ENCODE measurements around the gene CENPB. TPM values are rescaled to one million over a fixed set of nuclear protein-coding genes. Genes with fewer than 3 reads are reported as not detected.
A peak's percentile ranks its signal among the peaks of the same experiment; 100 is the strongest.

Gene CENPB
- total RNA-seq, 2 experiments from 2014 or later = 34.8 to 39.1 TPM

GRCh38 chr20:3754276-3754630, 32.3 kb downstream of the CENPB start:
- intact Hi-C loops (cut with micrococcal nuclease; ENCODE audit: unreplicated experiment) = no loop called here
- Histone ChIP-seq H3K9me2 (ENCODE audit: insufficient read depth, low read length) (no peaks in the 10 kb centered on the region), H3K4me1 (ENCODE audit: insufficient read depth, low read length, poor library complexity, severe bottlenecking) (no peaks in the 10 kb centered on the region), H3K36me3 (ENCODE audit: insufficient read depth, low read length) (peaks cover 46% of the 10 kb centered on the region), H3K9me3 (ENCODE audit: low read length) (no peaks in the 10 kb centered on the region), H3K27ac (ENCODE audit: low read depth, low read length, poor library complexity, severe bottlenecking) (no peak overlapping the region), H2AFZ (ENCODE audit: low read length) (no peak overlapping the region), H3K4me2 (ENCODE audit: low read length) (no peak overlapping the region), H3K4me3 (ENCODE audit: low read depth, low read length, poor library complexity, severe bottlenecking) (no peak overlapping the region), H4K20me1 (ENCODE audit: insufficient read depth, low read length) (no peaks in the 10 kb centered on the region), H3K79me2 (ENCODE audit: insufficient read depth, low read depth, low read length) (no peaks in the 10 kb centered on the region)
- TF ChIP-seq, protein P1, sequence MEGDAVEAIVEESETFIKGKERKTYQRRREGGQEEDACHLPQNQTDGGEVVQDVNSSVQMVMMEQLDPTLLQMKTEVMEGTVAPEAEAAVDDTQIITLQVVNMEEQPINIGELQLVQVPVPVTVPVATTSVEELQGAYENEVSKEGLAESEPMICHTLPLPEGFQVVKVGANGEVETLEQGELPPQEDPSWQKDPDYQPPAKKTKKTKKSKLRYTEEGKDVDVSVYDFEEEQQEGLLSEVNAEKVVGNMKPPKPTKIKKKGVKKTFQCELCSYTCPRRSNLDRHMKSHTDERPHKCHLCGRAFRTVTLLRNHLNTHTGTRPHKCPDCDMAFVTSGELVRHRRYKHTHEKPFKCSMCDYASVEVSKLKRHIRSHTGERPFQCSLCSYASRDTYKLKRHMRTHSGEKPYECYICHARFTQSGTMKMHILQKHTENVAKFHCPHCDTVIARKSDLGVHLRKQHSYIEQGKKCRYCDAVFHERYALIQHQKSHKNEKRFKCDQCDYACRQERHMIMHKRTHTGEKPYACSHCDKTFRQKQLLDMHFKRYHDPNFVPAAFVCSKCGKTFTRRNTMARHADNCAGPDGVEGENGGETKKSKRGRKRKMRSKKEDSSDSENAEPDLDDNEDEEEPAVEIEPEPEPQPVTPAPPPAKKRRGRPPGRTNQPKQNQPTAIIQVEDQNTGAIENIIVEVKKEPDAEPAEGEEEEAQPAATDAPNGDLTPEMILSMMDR (conservative IDR thresholded peaks at IDR 0.05; ENCODE audit: low read length) = no peak
- TF ChIP-seq EZH2phosphoT487 (IDR thresholded peaks at IDR 0.05; ENCODE audit: borderline replicate concordance, low read depth, low read length) = no peak
- POLR2A ChIA-PET = no interaction called here
- DNase-seq (ENCODE audit: low spot score) = no peak
- BruUV-seq (replicated peaks) = no TSS peak
- CTCF ChIA-PET (ENCODE audit: unreplicated experiment) = interaction anchor here (2.0 kb wide), 1 partner anchor 14 kb away, joined by 6 read pairs; the partner anchor contains the start of gene ADISSP

DNA sequence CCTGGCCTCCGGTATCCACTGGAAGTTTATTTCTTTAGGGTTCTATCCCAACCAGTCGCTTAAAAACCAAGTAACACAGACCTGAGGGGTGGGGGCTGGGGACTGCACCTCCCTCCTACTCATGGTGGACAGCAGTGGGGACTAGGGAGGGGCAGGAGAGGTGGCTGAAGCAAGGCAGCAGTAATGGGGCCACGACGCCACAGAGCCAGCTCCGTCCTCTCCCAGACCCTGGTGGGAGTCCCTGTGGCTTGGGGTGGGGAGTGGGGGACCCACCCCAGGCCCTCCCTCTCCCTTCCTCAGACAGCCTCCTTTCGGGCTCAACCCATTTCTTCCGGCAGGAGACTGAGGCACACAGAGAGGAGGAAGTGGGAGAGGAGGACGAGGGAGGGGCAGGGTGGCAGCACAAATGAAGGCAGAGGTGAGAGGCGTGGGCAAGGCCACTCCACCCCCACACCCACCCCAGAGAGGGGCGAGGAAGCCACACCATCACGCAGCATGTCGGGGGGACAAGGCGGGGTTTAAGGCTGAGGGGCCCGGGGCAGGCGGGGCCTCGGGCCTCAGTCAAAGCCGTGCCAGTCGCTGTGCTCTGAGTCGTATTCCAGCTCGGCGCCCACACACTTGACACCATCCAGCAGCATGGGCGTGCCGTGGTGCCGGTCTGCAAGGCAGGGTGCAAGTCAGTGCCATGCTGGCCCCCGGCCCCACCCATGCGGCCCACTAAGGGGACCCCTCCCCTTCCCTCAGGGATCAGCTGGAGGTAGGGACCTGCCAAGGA, 32.9 kb downstream of the CENPB start:
- Histone ChIP-seq H3K9me3 (ENCODE audit: low read length) (no peaks in the 10 kb centered on the region), H3K27ac (ENCODE audit: low read depth, low read length, poor library complexity, severe bottlenecking) (no peak overlapping the region), H4K20me1 (ENCODE audit: insufficient read depth, low read length) (no peaks in the 10 kb centered on the region), H3K4me3 (ENCODE audit: low read depth, low read length, poor library complexity, severe bottlenecking) (no peak overlapping the region), H3K4me1 (ENCODE audit: insufficient read depth, low read length, poor library complexity, severe bottlenecking) (no peaks in the 10 kb centered on the region), H3K4me2 (ENCODE audit: low read length) (no peak overlapping the region), H2AFZ (ENCODE audit: low read length) (no peak overlapping the region), H3K9me2 (ENCODE audit: insufficient read depth, low read length) (no peaks in the 10 kb centered on the region), H3K79me2 (ENCODE audit: insufficient read depth, low read depth, low read length) (no peaks in the 10 kb centered on the region), H3K36me3 (ENCODE audit: insufficient read depth, low read length) (peaks cover 44% of the 10 kb centered on the region)
- ChIA-PET POLR2A (no interaction called here), CTCF (ENCODE audit: unreplicated experiment) (interaction anchor here (0.6 to 2.0 kb wide), 2 partner anchors 8 to 15 kb away, joined by 6 to 11 read pairs; partner anchors contain the start of gene ADISSP)
- BruUV-seq (replicated peaks) = TSS peak; percentile 85
- TF ChIP-seq EZH2phosphoT487 (IDR thresholded peaks at IDR 0.05; ENCODE audit: borderline replicate concordance, low read depth, low read length) = no peak
- TF ChIP-seq, protein P1 (conservative IDR thresholded peaks at IDR 0.05; ENCODE audit: low read length) = no peak
- no peak for DNase-seq (ENCODE audit: low spot score)
- intact Hi-C loops (cut with micrococcal nuclease; ENCODE audit: unreplicated experiment) = loop anchor here (1.0 kb wide), 1 partner anchor 16 kb away; no protein-coding TSS in a partner anchor

DNA sequence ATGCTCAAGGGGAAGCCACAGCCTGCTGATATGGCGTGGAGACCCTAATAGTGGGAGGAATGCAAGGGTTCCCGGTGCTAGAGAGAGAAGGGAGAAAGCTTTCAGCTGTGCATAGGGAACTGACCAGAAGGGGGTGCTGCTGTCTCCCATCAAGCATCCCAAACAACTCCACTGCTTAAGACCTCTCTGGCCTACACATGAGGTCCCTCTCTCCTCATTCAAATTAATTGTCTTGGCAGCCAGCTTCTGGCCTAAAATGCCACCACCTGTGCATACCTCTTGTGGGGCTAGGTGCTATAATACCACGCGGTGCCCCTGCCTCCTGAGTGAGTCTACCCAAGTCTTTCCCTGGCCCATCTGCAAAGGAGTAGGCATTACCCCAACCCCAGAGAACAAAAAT, 33.4 kb downstream of the CENPB start:
- ChIA-PET CTCF (ENCODE audit: unreplicated experiment) (interaction anchor here (0.6 kb wide), 2 partner anchors 8 to 66 kb away, joined by 3 to 11 read pairs; no protein-coding TSS in a partner anchor), POLR2A (no interaction called here)
- H2AFZ ChIP-seq (ENCODE audit: low read length) = no peak overlapping the region
- intact Hi-C loops (cut with micrococcal nuclease; ENCODE audit: unreplicated experiment) = loop anchor here (1.0 kb wide), 1 partner anchor 16 kb away; no protein-coding TSS in a partner anchor
- no peaks in the 10 kb centered on the region for H4K20me1 ChIP-seq (ENCODE audit: insufficient read depth, low read length)
- TF ChIP-seq EZH2phosphoT487 (IDR thresholded peaks at IDR 0.05; ENCODE audit: borderline replicate concordance, low read depth, low read length) = no peak
- TF ChIP-seq, protein P1 (conservative IDR thresholded peaks at IDR 0.05; ENCODE audit: low read length) = peak; percentile 86
- H3K4me3 ChIP-seq (ENCODE audit: low read depth, low read length, poor library complexity, severe bottlenecking) = no peak overlapping the region
- H3K79me2 ChIP-seq (ENCODE audit: insufficient read depth, low read depth, low read length) = no peaks in the 10 kb centered on the region
- no peaks in the 10 kb centered on the region for H3K9me3 ChIP-seq (ENCODE audit: low read length)
- no peaks in the 10 kb centered on the region for H3K4me1 ChIP-seq (ENCODE audit: insufficient read depth, low read length, poor library complexity, severe bottlenecking)
- peaks cover 38% of the 10 kb centered on the region for H3K36me3 ChIP-seq (ENCODE audit: insufficient read depth, low read length)
- H3K9me2 ChIP-seq (ENCODE audit: insufficient read depth, low read length) = no peaks in the 10 kb centered on the region
- peak; percentile 71 for DNase-seq (ENCODE audit: low spot score)
- H3K4me2 ChIP-seq (ENCODE audit: low read length) = no peak overlapping the region
- no peak overlapping the region for H3K27ac ChIP-seq (ENCODE audit: low read depth, low read length, poor library complexity, severe bottlenecking)
- no TSS peak for BruUV-seq (replicated peaks)
